Left lung (tissue), 10 donors: Measurements from ENCODE around the gene IMPDH1. TPM values are rescaled to one million over a fixed set of nuclear protein-coding genes. Genes with fewer than 3 reads are reported as not detected.

Experiments
- ATAC-seq: fragments of 200-7000 bp; cut with Tn5 transposase; one replicate; pipeline ENCODE4 v1.9.1; 2020; ENCODE audit warnings: moderate library complexity
- DNase-seq, 4 donors: peaks; one replicate each; pipeline ENCODE4 v3.0.0-alpha.2; 2013 to 2020
- H3K27ac ChIP-seq, 2 donors: fragments of 200-600 bp; sonication (generic) in 1 of 2; one replicate each; pipeline versions ENCODE4 v1.5.0 to v1.8.0; 2020 to 2021
- H3K27me3 ChIP-seq, 2 donors: fragments of 200-600 bp; sonication (generic) in 1 of 2; one replicate each; pipeline versions ENCODE4 v1.5.0 to v1.8.0; 2020 to 2021
- H3K36me3 ChIP-seq, 2 donors: fragments of 200-600 bp; sonication (generic) in 1 of 2; one replicate each; pipeline versions ENCODE4 v1.5.0 to v1.8.0; 2020 to 2021
- H3K4me1 ChIP-seq, 2 donors: fragments of 200-600 bp; one replicate each; pipeline ENCODE4 v1.8.0; 2021
- H3K4me3 ChIP-seq, 2 donors: fragments of 200-600 bp; sonication (generic) in 1 of 2; one replicate each; pipeline versions ENCODE4 v1.5.0 to v1.8.0; 2020 to 2021; ENCODE audit warnings: mild to moderate bottlenecking in 1 of 2
- H3K9me3 ChIP-seq, 2 donors: fragments of 200-600 bp; sonication (generic) in 1 of 2; one replicate each; pipeline versions ENCODE4 v1.5.0 to v1.8.0; 2020 to 2021
- CTCF ChIP-seq, 2 donors: fragments of 200-600 bp; sonication (generic) in 1 of 2; IDR thresholded peaks; one replicate each; pipeline versions ENCODE4 v1.5.0 to v1.8.0; 2021; ENCODE audit warnings: antibody characterized with exemption in 2 of 2
- intact Hi-C, 2 donors: fragments of 100-400 bp; cut with DNase I; formaldehyde crosslinking; loops; one replicate each; pipeline versions ENCODE4 v1.11.2 to v1.14.2; 2022
- polyA plus RNA-seq, 6 donors: library from polyadenylated mRNA; unstranded; fragments of 120-200 nt; gene quantifications; one replicate each; pipeline ENCODE4 v1.2.1, GENCODE V29; 2013; ENCODE audit not compliant: insufficient read length in 6 of 6
- total RNA-seq, 2 donors: library from RNA; stranded (reverse); fragmentation: NEBNext Ultra II Directional; extraction: Animal tissue kit (Norgen Biotek cat#: 25700); gene quantifications; one replicate each; pipeline ENCODE4 v1.2.1, GENCODE V29; 2021
- donor health status: DM: no; HTN: yes; CAD: no.
- donor health status: DM: no; HTN: no; CAD: no.

IMPDH1 gene
- total and polyA plus RNA-seq, 8 donors = 32.4 to 106 (median 38.2) TPM

DNA sequence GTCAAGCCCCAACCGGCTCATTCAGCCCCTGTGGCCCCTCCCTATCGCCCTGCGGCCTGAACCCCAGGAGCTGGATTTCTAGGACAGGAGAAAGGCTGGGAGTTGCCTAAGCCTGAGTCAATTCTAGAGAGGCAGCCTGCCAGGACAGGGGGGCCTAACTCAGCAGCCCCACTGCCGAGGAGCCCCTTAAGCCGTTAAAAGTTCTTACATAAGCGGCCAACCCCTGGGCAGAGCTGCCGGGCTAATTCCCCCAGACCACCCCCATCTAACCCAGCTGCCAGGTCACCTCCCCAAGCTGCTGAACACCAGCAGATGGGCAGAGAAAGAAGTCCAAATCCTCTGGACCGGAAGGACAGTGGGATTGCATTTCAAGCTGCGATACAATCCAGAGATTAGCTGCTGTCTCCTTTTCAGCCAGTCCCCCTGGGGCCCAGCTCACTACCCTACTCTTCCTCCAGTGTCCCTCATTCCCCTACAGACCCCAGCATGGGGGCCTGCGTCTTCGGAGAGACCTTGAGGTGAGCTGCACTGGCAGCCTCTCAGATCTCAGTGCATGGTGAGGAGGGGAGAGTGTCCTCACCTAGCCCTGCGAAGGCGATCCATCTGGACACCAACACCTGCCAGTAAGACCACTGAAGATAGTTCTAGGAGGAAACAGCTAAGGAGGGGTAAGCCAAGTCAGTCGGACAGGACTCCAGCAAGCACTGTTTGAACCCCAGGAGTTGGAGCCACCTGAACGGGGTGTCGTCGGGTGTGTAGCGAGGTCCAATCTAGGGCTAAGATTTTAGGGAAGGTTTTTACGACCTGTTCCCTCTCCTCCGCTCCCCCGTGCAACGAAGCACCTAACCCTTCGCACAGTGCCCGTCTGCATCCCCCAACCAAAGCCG lies 830 bp downstream of the IMPDH1 start:
- Histone ChIP-seq H3K4me3 (peak overlapping the region; percentile 69 to 76), H3K4me1 (peaks cover 29 to 60% of the 10 kb centered on the region in 2 donors), H3K36me3 (peaks cover 0 to 3% of the 10 kb centered on the region in 2 donors), H3K9me3 (no peaks in the 10 kb centered on the region), H3K27ac (peak overlapping the region; percentile 95), H3K27me3 (no peaks in the 10 kb centered on the region)
- no peak for ATAC-seq
- no peak for TF ChIP-seq CTCF (IDR thresholded peaks at IDR 0.05)
- intact Hi-C loops = no loop called here
- peak in 3 of 4 donors; percentile 44 to 78 (median 55) for DNase-seq

- ATAC-seq (no peak), DNase-seq (peak in 1 of 4 donors; percentile 77)
- intact Hi-C loops = no loop called here
- TF ChIP-seq CTCF (IDR thresholded peaks at IDR 0.05) = no peak
- peak overlapping the region; percentile 95 for H3K27ac ChIP-seq
- H3K36me3 ChIP-seq = peaks cover 0 to 6% of the 10 kb centered on the region in 2 donors
- no peaks in the 10 kb centered on the region for H3K27me3 ChIP-seq
- no peaks in the 10 kb centered on the region for H3K9me3 ChIP-seq
- H3K4me3 ChIP-seq = peak overlapping the region in 1 of 2 donors; percentile 76
- H3K4me1 ChIP-seq = peaks cover 29 to 67% of the 10 kb centered on the region in 2 donors
These were observed 1.8 kb downstream of the IMPDH1 start for GRCh38 chr7:128407751-128408708.

GRCh38 chr7:128407233-128407589 lies 2.6 kb downstream of the IMPDH1 start:
- intact Hi-C loops = no loop called here
- no peaks in the 10 kb centered on the region for H3K27me3 ChIP-seq
- no peak for DNase-seq
- H3K9me3 ChIP-seq = no peaks in the 10 kb centered on the region
- no peak for TF ChIP-seq CTCF (IDR thresholded peaks at IDR 0.05)
- H3K36me3 ChIP-seq = peaks cover 0 to 14% of the 10 kb centered on the region in 2 donors
- peak overlapping the region in 1 of 2 donors; percentile 76 for H3K4me3 ChIP-seq
- no peak for ATAC-seq
- peak overlapping the region in 1 of 2 donors; percentile 95 for H3K27ac ChIP-seq
- H3K4me1 ChIP-seq = peaks cover 29 to 67% of the 10 kb centered on the region in 2 donors

- peak overlapping the region; percentile 2 to 95 for H3K27ac ChIP-seq
- peak overlapping the region in 1 of 2 donors; percentile 76 for H3K4me3 ChIP-seq
- H3K4me1 ChIP-seq = peaks cover 29 to 67% of the 10 kb centered on the region in 2 donors
These were observed 3.2 kb downstream of the IMPDH1 start for GRCh38 chr7:128406314-128407232.

More at GRCh38 chr7:128406314-128407232, 3.2 kb downstream of the IMPDH1 start:
- no peak for TF ChIP-seq CTCF (IDR thresholded peaks at IDR 0.05)
- intact Hi-C loops = no loop called here
- peaks cover 0 to 18% of the 10 kb centered on the region in 2 donors for H3K36me3 ChIP-seq
- ATAC-seq (no peak), DNase-seq (no peak)
- H3K27me3 ChIP-seq = no peaks in the 10 kb centered on the region
- H3K9me3 ChIP-seq = no peaks in the 10 kb centered on the region
